HTR-8/SVneo (cell line): ENCODE results near the gene VARS1.

Source experiments
- DNase-seq: peaks from one replicate; pipeline ENCODE4 v3.0.0; 2011; ENCODE audit warnings: low spot score, mixed read lengths; ENCODE audit not compliant: insufficient read length
- FAIRE-seq: peaks from 2 replicates; lab custom pipeline; 2011; peaks lifted over from hg19 to GRCh38; lab: Jason Lieb, UNC

Gene VARS1

DNA sequence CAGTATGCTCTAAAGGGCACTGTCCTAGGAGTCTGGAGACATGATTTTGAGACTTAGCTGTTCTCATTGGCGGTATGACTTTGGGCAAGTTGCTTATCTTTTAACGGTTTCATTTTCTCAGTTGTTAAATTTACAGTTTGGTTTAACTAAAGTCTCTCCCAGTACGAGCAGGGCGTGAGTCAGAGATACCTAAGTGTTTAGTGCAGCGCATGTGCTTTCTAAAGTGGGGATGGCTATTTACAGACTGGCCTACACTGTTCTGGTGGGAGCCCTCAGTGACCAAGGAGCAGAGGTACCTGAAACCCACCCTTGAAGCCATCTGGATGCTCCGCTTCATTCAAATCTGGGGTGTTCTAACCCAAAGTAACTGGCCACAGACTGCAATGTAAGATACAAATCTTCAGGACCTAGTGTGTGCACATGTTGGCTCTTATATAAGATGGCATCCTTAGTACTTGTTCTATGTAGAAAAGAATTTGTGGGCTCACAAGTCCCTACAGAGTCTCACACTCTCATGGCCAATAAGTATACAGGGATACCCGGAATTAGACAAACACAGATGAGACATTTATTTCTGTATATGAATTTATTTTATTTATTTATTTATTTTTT, 45.0 kb downstream of the VARS1 start:
- FAIRE-seq = no peak
- no peak for DNase-seq

- DNase-seq (no peak), FAIRE-seq (no peak)
These were observed 46.1 kb downstream of the VARS1 start for GRCh38 chr6:31749301-31750036.
